Measurements from ENCODE around the gene CLMP. TPM values are rescaled to one million over a fixed set of nuclear protein-coding genes. Genes with fewer than 3 reads are reported as not detected.
"Not testable (repeated sequence)": the region's sequence is repeated elsewhere in the genome, so short reads cannot be mapped to it uniquely, and the experiment has no call there.

Gene CLMP
- polyA plus RNA-seq, 3 donors from 2014 or later: 0.11 to 0.58 TPM; not detected in 1

- Mint-ChIP-seq H3K9me3 (no peaks in the 10 kb centered on the region), H3K27ac (no peak overlapping the region), H3K4me3 (no peak overlapping the region), H3K27me3 (ENCODE audit: low read depth in 3 of 3) (peaks cover 0 to 3% (median 2%) of the 10 kb centered on the region in 3 donors), H3K4me1 (peaks cover 4 to 7% of the 10 kb centered on the region in 2 donors), H3K36me3 (peaks cover 0 to 7% (median 6%) of the 10 kb centered on the region in 3 donors)
- no peak for DNase-seq
Observed at GRCh38 chr11:123104697-123105096, 90.4 kb downstream of the CLMP start.

DNA sequence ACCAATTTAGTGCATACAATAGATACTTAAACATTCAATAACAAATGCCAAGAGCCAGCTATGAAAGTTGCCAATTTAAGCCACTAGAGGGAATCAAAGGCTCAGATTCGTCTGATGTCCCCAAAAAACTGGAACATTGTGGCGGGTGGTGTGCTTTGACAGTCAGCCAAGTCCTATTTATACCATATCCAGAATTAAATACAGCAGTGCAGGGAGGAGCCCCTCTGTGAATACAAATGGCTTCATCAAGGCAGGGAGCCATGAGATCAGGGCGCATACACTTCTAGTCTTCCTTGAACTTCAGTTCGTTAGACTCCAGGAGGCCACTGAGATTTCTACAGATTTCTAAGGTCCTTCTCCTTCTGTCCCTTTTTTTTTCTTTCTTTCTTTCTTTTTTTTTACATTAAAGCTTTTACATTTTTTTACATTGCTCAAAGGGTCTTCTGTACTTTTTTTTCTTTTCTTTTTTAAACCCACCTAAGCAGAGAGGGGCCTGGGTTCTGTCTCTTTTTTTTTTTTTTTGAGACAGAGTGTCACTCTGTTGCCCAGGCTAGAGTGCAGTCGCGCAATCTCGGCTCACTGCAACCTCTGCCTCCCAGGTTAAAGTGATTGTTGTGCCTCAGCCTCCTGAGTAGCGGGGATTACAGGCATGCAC, 91.6 kb downstream of the CLMP start:
- no peaks in the 10 kb centered on the region for H3K9me3 Mint-ChIP-seq
- no peak overlapping the region for H3K4me3 Mint-ChIP-seq
- peak; percentile 10 to 31 (median 21) for DNase-seq
- H3K36me3 Mint-ChIP-seq: peaks cover 0 to 14% (median 11%) of the 10 kb centered on the region in 3 donors
- peaks cover 0 to 3% (median 2%) of the 10 kb centered on the region in 3 donors for H3K27me3 Mint-ChIP-seq (ENCODE audit: low read depth in 3 of 3)
- peak overlapping the region in 1 of 6 donors; percentile 7 for H3K27ac Mint-ChIP-seq
- peaks cover 4 to 7% of the 10 kb centered on the region in 2 donors for H3K4me1 Mint-ChIP-seq

DNA sequence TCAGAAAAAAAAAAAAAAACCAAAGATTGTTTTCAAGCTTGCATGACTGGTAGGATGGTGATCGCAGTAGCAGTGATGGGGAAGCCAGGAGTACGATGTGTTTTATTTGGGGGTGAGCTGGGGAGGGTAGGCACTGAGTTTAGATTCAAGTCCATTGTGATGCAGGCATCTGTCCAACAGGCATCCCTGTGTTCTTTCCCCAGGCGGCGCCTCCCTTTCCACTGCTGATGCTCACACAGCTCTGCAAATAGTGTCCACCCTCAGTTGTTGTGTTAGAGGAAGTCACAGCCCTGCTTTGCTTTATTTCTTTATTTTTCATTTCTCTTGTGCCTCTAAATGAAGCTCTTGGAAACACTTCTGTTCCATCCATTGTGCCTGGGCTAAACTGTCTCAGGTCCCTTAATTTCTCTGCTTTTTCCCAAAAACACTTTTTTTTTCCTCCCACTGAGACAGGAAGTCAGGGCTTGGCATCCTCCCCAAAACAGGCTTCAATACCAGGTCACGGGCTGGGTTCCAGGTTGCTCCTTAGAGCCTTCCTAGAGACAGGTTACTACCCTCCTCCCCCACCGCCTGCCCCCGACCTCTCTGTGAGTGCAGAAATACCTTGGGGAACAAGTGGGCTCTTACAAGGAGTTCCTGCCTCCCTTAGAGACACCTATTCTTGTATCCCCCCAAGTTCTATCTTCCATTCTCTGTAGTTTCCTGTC, 94.5 kb downstream of the CLMP start:
- H3K4me1 Mint-ChIP-seq: peaks cover 4 to 7% of the 10 kb centered on the region in 2 donors
- H3K9me3 Mint-ChIP-seq: no peaks in the 10 kb centered on the region
- peak overlapping the region in 1 of 6 donors; percentile 12 for H3K27ac Mint-ChIP-seq
- no peak for DNase-seq
- no peak overlapping the region for H3K4me3 Mint-ChIP-seq
- peaks cover 0 to 6% (median 2%) of the 10 kb centered on the region in 3 donors for H3K27me3 Mint-ChIP-seq (ENCODE audit: low read depth in 3 of 3)
- peaks cover 4 to 16% (median 8%) of the 10 kb centered on the region in 3 donors for H3K36me3 Mint-ChIP-seq

GRCh38 chr11:123098990-123099389, 96.1 kb downstream of the CLMP start:
- Mint-ChIP-seq H3K9me3 (no peaks in the 10 kb centered on the region), H3K36me3 (peaks cover 4 to 16% (median 10%) of the 10 kb centered on the region in 3 donors), H3K4me1 (peaks cover 4 to 7% of the 10 kb centered on the region in 2 donors), H3K4me3 (no peak overlapping the region), H3K27me3 (ENCODE audit: low read depth in 3 of 3) (peaks cover 0 to 6% (median 2%) of the 10 kb centered on the region in 3 donors), H3K27ac (no peak overlapping the region)
- no peak for DNase-seq

DNA sequence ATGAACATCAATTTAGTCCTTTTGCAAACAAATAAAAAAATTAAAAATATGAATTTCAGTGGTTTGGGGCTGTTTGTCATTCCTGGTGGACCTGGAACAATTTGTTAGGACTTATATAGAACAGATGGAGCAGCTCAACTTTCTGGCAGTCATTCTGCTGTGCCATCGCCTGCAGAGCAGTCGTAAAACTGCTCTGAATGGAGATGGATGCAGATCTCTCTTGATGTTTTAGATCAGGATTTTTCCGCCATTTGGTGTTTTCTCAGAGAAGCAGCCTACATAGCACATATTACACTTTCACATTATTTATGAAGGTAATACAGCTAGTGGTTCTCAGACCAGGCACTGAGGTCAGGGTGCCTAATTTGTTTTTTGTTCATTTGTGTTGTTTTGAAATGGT, 101.3 kb downstream of the CLMP start:
- no peak overlapping the region for H3K4me3 Mint-ChIP-seq
- peaks cover 0 to 3% (median 2%) of the 10 kb centered on the region in 3 donors for H3K27me3 Mint-ChIP-seq (ENCODE audit: low read depth in 3 of 3)
- H3K4me1 Mint-ChIP-seq: peaks cover 3% of the 10 kb centered on the region in 2 donors
- DNase-seq: no peak
- no peaks in the 10 kb centered on the region for H3K9me3 Mint-ChIP-seq
- H3K36me3 Mint-ChIP-seq: peaks cover 0 to 10% (median 7%) of the 10 kb centered on the region in 3 donors
- H3K27ac Mint-ChIP-seq: no peak overlapping the region

DNA sequence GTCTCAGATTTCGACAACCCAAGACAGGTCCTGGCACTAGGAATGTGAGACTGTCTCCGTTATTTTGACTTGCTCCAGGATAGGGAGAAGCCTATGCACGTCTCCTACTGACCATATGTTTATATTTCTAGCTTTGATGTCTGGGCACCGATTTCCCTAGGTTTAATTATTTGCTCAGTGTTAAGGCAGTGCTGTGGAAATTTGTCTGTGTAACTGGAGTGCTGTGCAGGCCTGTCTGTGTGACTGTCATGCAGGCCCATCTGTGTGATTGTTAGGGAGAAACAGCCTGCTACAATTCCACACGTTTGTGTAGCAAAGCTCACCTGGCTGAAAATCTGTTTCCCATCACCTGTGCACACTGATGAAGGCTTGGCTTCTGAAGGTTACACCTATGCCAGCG, 103.5 kb downstream of the CLMP start:
- Mint-ChIP-seq H3K27me3 (ENCODE audit: low read depth in 3 of 3) (peaks cover 2% of the 10 kb centered on the region in 3 donors), H3K27ac (peak overlapping the region in 3 of 6 donors; percentile 9 to 62 (median 18)), H3K36me3 (peaks cover 0 to 3% (median 0%) of the 10 kb centered on the region in 3 donors), H3K9me3 (no peaks in the 10 kb centered on the region), H3K4me3 (no peak overlapping the region), H3K4me1 (peaks cover 22% of the 10 kb centered on the region in 2 donors)
- no peak for DNase-seq

- not testable (repeated sequence) for H3K4me3 Mint-ChIP-seq; DNase-seq; H3K9me3 Mint-ChIP-seq; H3K36me3 Mint-ChIP-seq; H3K27me3 Mint-ChIP-seq (ENCODE audit: low read depth in 3 of 3)
- Mint-ChIP-seq H3K27ac (peak overlapping the region in 2 of 6 donors; percentile 53 to 71), H3K4me1 (peaks cover 27 to 28% of the 10 kb centered on the region in 2 donors)
Observed at GRCh38 chr11:123090168-123090567, 104.9 kb downstream of the CLMP start.

GRCh38 chr11:123088896-123089295, 106.2 kb downstream of the CLMP start:
- peaks cover 28 to 29% of the 10 kb centered on the region in 2 donors for H3K4me1 Mint-ChIP-seq
- peak overlapping the region in 4 of 6 donors; percentile 32 to 94 (median 76) for H3K27ac Mint-ChIP-seq
- peak overlapping the region in 2 of 5 donors; percentile 12 to 25 for H3K4me3 Mint-ChIP-seq
- not testable (repeated sequence) for H3K27me3 Mint-ChIP-seq (ENCODE audit: low read depth in 3 of 3); H3K36me3 Mint-ChIP-seq; DNase-seq; H3K9me3 Mint-ChIP-seq

DNA sequence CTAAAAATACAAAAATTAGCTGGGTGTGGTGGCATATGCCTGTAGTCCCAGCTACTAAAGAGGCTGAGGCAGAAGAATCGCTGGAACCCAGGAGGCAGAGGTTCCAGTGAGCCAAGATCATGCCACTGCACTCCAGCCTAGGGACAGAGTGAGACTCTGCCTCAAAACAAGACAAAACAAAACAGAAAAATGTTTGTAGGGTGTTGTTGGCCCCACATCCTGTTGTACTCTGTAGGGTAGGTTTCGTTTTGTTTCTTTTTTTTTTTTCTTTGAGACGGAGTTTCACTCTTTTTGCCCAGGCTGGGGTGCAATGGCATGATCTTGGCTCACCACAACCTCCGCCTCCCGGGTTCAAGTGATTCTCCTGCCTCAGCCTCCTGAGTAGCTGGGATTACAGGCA, 107.4 kb downstream of the CLMP start:
- H3K4me3 Mint-ChIP-seq: peak overlapping the region; percentile 68 to 76 (median 73)
- H3K27ac Mint-ChIP-seq: peak overlapping the region; percentile 89 to 94 (median 92)
- not testable (repeated sequence) for H3K9me3 Mint-ChIP-seq; H3K36me3 Mint-ChIP-seq; H3K27me3 Mint-ChIP-seq (ENCODE audit: low read depth in 3 of 3)
- peaks cover 40 to 42% of the 10 kb centered on the region in 2 donors for H3K4me1 Mint-ChIP-seq
- DNase-seq: peak; percentile 44 to 65 (median 54)

DNA sequence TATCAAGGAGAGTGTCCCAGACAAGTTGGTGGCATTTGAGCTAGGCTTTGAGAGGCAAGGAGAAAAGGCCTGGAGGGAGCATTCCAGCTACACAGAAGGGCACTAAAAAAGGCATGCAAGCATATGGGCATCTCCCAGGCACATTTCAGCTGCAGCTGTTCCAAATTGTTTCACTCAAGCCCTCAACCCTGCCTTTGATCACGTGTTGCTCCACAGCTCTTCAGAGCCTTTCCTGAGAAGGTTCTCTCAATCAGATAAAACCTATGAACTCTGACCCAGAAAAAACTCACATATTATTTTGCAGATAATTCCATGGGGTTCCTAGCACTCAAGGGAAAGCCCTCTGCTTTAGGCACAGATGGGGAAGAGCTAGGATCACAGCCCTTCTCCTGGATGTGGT, 108.7 kb downstream of the CLMP start:
- Mint-ChIP-seq H3K36me3 (no peaks in the 10 kb centered on the region), H3K27me3 (ENCODE audit: low read depth in 3 of 3) (peaks cover 0 to 2% (median 2%) of the 10 kb centered on the region in 3 donors), H3K9me3 (no peaks in the 10 kb centered on the region), H3K4me3 (peak overlapping the region in 4 of 5 donors; percentile 17 to 60 (median 40)), H3K4me1 (peaks cover 40 to 43% of the 10 kb centered on the region in 2 donors), H3K27ac (peak overlapping the region; percentile 75 to 94 (median 90))
- no peak for DNase-seq

DNA sequence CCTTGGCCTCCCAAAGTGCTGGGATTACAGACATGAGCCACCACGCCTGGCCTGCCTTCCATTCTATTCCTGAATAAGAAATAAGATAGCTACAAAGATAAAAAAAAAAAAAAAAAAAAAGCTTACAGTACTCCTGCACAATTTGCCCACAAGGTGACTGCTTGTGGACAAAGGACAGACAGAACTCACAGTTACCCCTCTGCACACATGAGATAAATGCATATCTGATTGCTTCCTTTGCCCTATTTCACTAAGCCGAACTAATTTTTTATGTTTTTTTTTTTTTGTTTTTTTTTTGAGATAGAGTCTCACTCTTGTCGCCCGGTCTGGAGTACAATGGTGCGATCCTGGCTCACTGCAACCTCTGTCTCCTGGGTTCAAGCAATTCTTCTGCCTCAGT, 109.6 kb downstream of the CLMP start:
- Mint-ChIP-seq H3K27ac (peak overlapping the region in 1 of 6 donors; percentile 11), H3K27me3 (ENCODE audit: low read depth in 3 of 3) (peaks cover 0 to 2% (median 2%) of the 10 kb centered on the region in 3 donors), H3K9me3 (no peaks in the 10 kb centered on the region), H3K4me1 (peaks cover 40 to 43% of the 10 kb centered on the region in 2 donors), H3K36me3 (no peaks in the 10 kb centered on the region), H3K4me3 (no peak overlapping the region)
- no peak for DNase-seq

- peaks cover 0 to 2% (median 2%) of the 10 kb centered on the region in 3 donors for H3K27me3 Mint-ChIP-seq (ENCODE audit: low read depth in 3 of 3)
- DNase-seq: no peak
- H3K9me3 Mint-ChIP-seq: no peaks in the 10 kb centered on the region
- no peaks in the 10 kb centered on the region for H3K36me3 Mint-ChIP-seq
- peak overlapping the region in 4 of 6 donors; percentile 2 to 35 (median 20) for H3K27ac Mint-ChIP-seq
- peaks cover 40 to 43% of the 10 kb centered on the region in 2 donors for H3K4me1 Mint-ChIP-seq
- H3K4me3 Mint-ChIP-seq: no peak overlapping the region
Observed at GRCh38 chr11:123084454-123084853, 110.6 kb downstream of the CLMP start.

DNA sequence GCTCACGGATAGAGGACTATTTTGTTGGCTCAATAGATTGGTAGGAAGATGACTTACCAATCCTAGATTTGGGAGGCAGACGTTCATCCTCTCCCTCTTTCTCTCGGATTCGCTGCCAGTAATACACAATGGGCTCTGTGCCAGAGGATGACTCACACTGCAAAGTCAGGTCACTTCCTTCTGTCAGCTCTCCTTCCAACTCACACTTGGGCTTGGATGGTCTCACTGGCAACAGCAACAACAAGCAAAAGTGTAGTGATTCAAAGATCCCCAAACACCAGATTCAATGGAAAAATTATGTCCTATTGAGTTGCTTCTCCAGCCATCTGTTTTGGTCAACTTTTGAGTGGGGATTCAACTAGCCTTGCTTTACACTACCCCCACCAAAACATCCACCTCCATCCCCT, 111.4 kb downstream of the CLMP start:
- H3K4me1 Mint-ChIP-seq: peaks cover 36 to 39% of the 10 kb centered on the region in 2 donors
- H3K27ac Mint-ChIP-seq: peak overlapping the region; percentile 18 to 85 (median 70)
- H3K27me3 Mint-ChIP-seq (ENCODE audit: low read depth in 3 of 3): peaks cover 0 to 2% (median 2%) of the 10 kb centered on the region in 3 donors
- no peaks in the 10 kb centered on the region for H3K36me3 Mint-ChIP-seq
- H3K9me3 Mint-ChIP-seq: no peaks in the 10 kb centered on the region
- peak overlapping the region in 2 of 5 donors; percentile 42 to 74 for H3K4me3 Mint-ChIP-seq
- peak in 1 of 3 donors; percentile 55 for DNase-seq

DNA sequence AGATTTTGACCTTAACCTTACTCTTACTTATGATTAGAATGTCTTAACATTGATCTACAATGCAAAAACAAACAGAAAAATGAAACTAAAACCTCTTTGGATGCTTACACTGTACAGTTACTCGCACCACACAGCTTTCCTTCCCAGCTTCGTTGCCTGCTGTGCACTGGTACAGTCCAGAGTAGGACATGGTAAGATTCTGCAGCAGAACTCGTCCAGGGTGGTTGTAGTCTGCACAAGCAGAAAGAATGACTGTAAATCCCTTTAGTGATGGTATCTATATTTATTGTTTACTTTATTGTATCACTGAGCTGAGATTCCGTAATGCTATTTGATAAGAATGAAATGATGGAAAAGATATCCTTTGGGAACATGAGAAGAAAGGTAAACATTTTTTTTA, 112.1 kb downstream of the CLMP start:
- Mint-ChIP-seq H3K27me3 (ENCODE audit: low read depth in 3 of 3) (peaks cover 0 to 2% (median 0%) of the 10 kb centered on the region in 3 donors), H3K36me3 (no peaks in the 10 kb centered on the region), H3K4me3 (peak overlapping the region in 2 of 5 donors; percentile 10 to 59), H3K27ac (peak overlapping the region in 5 of 6 donors; percentile 18 to 66 (median 56)), H3K9me3 (no peaks in the 10 kb centered on the region), H3K4me1 (peaks cover 29 to 32% of the 10 kb centered on the region in 2 donors)
- no peak for DNase-seq

Data from immature natural killer cell (primary cell).